ENCODE measurements around the gene HOXB4. TPM values are rescaled to one million over a fixed set of nuclear protein-coding genes. Genes with fewer than 3 reads are reported as not detected.

The HOXB4 gene
- total and polyA plus RNA-seq, 2 of the 4 experiments (the other 2 are of a cell fraction): 2.0 to 8.5 TPM

- TF ChIP-seq CHD1 (IDR thresholded peaks at IDR 0.05; ENCODE audit: low read depth, low read length) (no peak), BHLHE40 (IDR thresholded peaks at IDR 0.05; ENCODE audit: low read depth, low read length) (no peak)
These were observed 29.4 kb downstream of the HOXB4 start (continued) for GRCh38 chr17:48548523-48549280.

GRCh38 chr17:48547808-48548522 is 30.2 kb downstream of the HOXB4 start:
- Histone ChIP-seq H3K27ac (ENCODE audit: insufficient read depth, low read length) (peak overlapping the region; percentile 98), H2AK5ac (ENCODE audit: low read depth, low read length) (peak overlapping the region; percentile 81), H3K4me1 (ENCODE audit: control insufficient read depth, insufficient read depth, low read length) (peaks cover 40% of the 10 kb centered on the region), H3K27me3 (ENCODE audit: control insufficient read depth, insufficient read depth, low read length) (no peaks in the 10 kb centered on the region), H4K8ac (ENCODE audit: low read depth in 2 of 2, low read length in 2 of 2) (peak overlapping the region; percentile 77 to 80), H3K79me1 (ENCODE audit: low read depth in 1 of 2, low read length in 2 of 2) (peaks cover 4 to 25% of the 10 kb centered on the region in 2 experiments; a peak in 2 of 4 replicates), H3K4me2 (ENCODE audit: low read depth, low read length) (peak overlapping the region; percentile 84), H3K4me3 (ENCODE audit: insufficient read depth, low read depth, low read length) (peak overlapping the region; percentile 8; the same call in 1 of the 2 replicates), H4K5ac (ENCODE audit: low read depth, low read length) (peak overlapping the region; percentile 90), H4K91ac (ENCODE audit: insufficient read depth, low read depth, low read length) (peak overlapping the region; percentile 94), H2AK9ac (replicated peaks; ENCODE audit: low read depth, low read length, poor library complexity) (peak overlapping the region; percentile 85), H3K9me3 (ENCODE audit: control insufficient read depth, insufficient read depth, low read length) (no peaks in the 10 kb centered on the region), H3K4ac (ENCODE audit: low read depth, low read length) (peak overlapping the region; percentile 98), H3K56ac (ENCODE audit: extremely low read depth, insufficient read depth, low read length) (peak overlapping the region; percentile 93), H2BK120ac (ENCODE audit: low read depth, low read length) (peak overlapping the region; percentile 87), H2AFZ (replicated peaks; ENCODE audit: low read length, poor library complexity) (peak overlapping the region; percentile 54), H3K23ac (ENCODE audit: low read depth, low read length) (peak overlapping the region; percentile 100), H3K18ac (ENCODE audit: low read depth, low read length) (peak overlapping the region; percentile 95), H3K36me3 (ENCODE audit: control insufficient read depth, insufficient read depth, low read length) (peaks cover 29% of the 10 kb centered on the region), H3K9ac (ENCODE audit: low read depth, low read length) (peak overlapping the region; percentile 94), H2BK20ac (ENCODE audit: low read depth, low read length) (peak overlapping the region; percentile 35), H2BK15ac (ENCODE audit: low read depth, low read length) (peak overlapping the region; percentile 75; the same call in 1 of the 3 replicates), H4K20me1 (ENCODE audit: insufficient read depth, low read length) (no peaks in the 10 kb centered on the region), H3K14ac (replicated peaks; ENCODE audit: low read depth, low read length) (peak overlapping the region; percentile 98), H2BK5ac (ENCODE audit: low read depth, low read length, poor library complexity, severe bottlenecking) (peak overlapping the region; percentile 96), H3K9me1 (ENCODE audit: insufficient read depth, low read length) (peaks cover 3% of the 10 kb centered on the region; the same call in 1 of the 2 replicates)
- intact Hi-C loops (cut with micrococcal nuclease): no loop called here
- peak; percentile 88 for DNase-seq
- POLR2A ChIA-PET (ENCODE audit: unreplicated experiment): interaction anchor here (0.6 to 1.7 kb wide), 8 partner anchors 7 to 213 kb away, joined by 3 to 4 read pairs (median 4); partner anchors contain the start of gene HOXB4
- BruUV-seq (replicated peaks): no TSS peak
- no peak for ATAC-seq (ENCODE audit: low read depth)
- dilution Hi-C loops (cut with HindIII; ENCODE audit: low sequenced_read_pairs, unreplicated experiment): no loop called here
- WGBS, 2 experiments (ENCODE audit: extremely low coverage in 2 of 2, insufficient read length in 1 of 2): 11% methylated on average over 11 of the region's 24 CpGs; no CpG with 5 or more reads in 1 of the 2 experiments
- TF ChIP-seq NFE2L2 (IDR thresholded peaks at IDR 0.05; ENCODE audit: low read depth, low read length) (no peak), RAD21 (IDR thresholded peaks at IDR 0.05; ENCODE audit: low read length) (no peak), BHLHE40 (IDR thresholded peaks at IDR 0.05; ENCODE audit: low read depth, low read length) (peak; percentile 70), RCOR1 (IDR thresholded peaks at IDR 0.05; ENCODE audit: insufficient replicate concordance, low read length) (no peak), USF2 (IDR thresholded peaks at IDR 0.05; ENCODE audit: low read depth, low read length) (peak; percentile 93)
- in situ Hi-C loops (cut with MboI; ENCODE audit: low sequenced_read_pairs): loop anchor here (10.0 kb wide), 1 partner anchor 193 kb away; no protein-coding TSS in a partner anchor
- CTCF ChIA-PET: interaction anchor here (0.6 kb wide), 1 partner anchor 13 kb away, joined by 4 read pairs; no protein-coding TSS in a partner anchor
